HG02759 (cell line): Measurements from ENCODE around the gene CLTCL1.

Experiments
- ATAC-seq: cut with Tn5 transposase; IDR thresholded peaks from one replicate; pipeline ENCODE4 v1.9.1; 2021; ENCODE audit warnings: mild to moderate bottlenecking, moderate library complexity; ENCODE audit not compliant: unreplicated experiment

Gene CLTCL1

DNA sequence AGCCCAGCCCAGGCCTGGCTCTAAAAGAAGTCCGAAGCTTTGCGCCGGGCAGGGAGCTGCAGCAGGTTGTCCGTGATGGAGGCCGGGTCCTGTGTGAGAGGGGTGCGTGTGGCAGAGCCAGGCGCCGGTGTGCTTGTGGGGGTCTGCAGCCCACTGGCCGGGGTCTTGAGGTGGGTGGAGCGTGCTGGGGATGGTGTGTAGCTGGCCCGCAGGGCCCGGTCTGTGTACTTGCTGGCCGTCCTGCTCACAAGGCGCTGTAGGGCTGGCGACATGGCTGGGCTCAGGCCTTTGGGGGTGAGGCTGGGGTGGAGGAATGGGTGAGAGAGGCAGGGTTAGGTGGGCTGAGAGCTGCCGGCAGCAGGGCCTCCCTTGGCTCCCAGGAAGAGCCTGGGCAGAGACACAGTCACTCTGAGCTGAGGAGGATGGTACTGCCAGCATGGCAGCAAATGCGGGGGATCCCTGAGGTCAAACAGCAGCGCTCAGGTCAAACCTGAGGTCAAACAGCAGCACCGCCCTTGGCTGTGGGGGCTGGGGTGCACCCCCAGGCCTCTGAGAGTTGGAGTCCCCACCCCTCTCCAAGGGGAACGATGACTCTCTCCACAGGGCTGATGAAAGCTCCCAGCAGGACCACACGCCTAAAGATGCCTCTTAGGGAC, 157.2 kb downstream of the CLTCL1 start:
- no peak for ATAC-seq

DNA sequence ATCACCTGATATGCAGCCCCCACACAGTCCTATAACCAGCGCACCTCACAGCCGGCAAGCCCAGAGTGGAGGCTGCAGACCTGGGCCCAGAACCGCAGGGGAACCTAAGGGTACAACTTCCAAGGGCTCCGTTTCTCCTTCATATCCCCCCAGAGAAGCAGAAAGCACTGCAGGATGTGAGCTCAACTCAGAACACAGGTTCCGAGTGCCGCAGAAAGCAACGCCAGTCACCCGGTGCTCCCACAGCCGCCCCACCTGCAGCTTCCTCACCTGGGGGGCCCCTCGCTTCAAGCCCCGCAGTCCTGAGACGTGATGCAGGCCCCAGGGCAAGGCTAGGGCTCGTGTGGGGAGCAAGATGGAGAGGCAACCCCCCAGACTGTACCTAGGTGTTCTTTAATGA, 158.0 kb downstream of the CLTCL1 start:
- no peak for ATAC-seq

DNA sequence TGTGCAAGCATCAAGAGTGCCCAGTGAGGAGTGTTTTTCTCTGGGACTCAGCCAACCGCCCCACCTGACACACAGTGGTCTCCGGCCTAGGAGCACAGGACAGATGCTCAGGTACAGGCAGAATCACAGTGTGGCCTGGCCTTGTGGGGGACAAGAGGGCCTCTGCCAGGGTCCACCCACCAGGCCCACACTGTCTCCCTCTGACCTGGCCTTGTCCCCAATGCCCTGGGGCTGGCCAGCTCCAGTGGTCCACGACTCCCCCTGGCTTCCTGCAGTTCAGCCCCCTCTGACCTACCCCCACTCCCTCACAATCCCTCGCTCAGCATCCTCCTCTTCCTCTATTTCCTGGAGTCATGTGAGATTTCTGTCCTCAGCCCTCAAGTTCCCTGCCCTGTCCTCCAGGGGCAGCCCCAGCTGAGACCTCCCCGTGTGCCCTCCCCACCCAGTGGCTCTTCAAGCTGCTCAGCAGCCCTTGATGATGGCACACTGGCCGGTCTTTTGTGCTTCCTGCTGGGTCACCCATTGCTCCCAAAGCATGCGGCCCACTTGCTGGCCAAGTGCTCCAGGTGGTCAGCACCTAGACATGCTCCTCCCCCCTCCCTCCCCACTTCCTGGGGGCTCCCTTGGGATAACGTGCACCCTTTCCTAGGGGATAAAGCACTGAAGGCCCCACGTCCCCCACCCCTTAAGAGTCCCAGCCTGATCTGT, 158.7 kb downstream of the CLTCL1 start:
- ATAC-seq: no peak

DNA sequence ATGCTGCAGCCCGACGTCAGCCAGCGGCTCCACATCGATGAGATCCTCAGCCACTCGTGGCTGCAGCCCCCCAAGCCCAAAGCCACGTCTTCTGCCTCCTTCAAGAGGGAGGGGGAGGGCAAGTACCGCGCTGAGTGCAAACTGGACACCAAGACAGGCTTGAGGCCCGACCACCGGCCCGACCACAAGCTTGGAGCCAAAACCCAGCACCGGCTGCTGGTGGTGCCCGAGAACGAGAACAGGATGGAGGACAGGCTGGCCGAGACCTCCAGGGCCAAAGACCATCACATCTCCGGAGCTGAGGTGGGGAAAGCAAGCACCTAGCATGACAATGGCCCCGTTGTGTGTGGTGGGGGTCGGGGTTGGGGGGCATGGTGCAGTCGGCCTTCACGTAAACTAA, 159.4 kb downstream of the CLTCL1 start:
- no peak for ATAC-seq

DNA sequence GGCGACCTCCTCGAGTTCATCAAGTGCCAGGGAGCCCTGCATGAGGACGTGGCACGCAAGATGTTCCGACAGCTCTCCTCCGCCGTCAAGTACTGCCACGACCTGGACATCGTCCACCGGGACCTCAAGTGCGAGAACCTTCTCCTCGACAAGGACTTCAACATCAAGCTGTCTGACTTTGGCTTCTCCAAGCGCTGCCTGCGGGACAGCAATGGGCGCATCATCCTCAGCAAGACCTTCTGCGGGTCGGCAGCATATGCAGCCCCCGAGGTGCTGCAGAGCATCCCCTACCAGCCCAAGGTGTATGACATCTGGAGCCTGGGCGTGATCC, 159.9 kb downstream of the CLTCL1 start:
- no peak for ATAC-seq

GRCh38 chr22:19130959-19131684, 160.4 kb downstream of the CLTCL1 start, which contains the start of gene TSSK2:
TSSK2 (plus strand) TSS chr22:19131308; CDS start chr22:19131400, 92 bp downstream.
- ATAC-seq: no peak

DNA sequence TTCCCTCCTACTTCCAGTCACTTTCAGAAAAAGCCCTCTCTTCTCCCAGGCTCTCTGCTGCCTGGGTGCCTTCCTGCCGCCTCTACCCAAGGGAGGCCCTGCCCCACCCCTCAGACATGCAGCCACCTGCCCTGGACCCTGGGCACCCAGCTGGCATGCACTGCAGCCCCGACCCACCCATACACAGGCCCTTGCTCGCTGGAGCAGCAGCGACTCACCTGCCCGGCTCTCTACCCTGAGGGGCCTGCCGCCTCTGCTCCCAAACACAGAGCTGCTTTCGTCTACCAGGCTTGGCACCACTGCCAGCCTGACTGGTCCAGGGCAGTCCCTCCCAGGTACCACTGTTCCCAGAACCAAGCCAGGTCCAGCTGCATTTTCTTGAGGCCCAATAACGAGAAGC, 161.6 kb downstream of the CLTCL1 start:
- no peak for ATAC-seq
